ENCODE measurements around the gene HDAC4.

Gene HDAC4

DNA sequence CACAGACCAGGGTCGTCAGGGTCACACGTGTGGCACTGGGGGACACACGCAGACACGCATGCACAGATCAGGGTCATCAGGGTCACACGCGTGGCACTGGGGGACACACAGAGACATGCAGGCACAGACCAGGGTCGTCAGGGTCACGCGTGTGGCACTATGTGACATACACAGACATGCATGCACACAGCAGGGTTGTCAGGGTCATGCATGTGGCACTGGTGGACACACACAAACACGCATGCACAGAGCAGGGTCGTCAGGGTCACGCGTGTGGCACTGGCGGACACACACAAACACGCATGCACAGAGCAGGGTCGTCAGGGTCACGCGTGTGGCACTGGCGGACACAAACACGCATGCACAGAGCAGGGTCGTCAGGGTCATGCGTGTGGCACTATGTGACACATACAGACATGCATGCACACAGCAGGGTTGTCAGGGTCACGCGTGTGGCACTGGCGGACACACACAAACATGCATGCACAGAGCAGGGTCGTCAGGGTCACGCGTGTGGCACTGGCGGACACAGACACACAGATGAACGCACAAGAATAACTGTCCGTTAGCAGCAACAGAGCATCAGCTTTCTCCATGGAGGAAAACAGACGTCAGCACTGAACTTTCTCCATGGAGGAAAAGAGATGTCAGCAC, 34.9 kb downstream of the HDAC4 start:
- no peak for DNase-seq

DNA sequence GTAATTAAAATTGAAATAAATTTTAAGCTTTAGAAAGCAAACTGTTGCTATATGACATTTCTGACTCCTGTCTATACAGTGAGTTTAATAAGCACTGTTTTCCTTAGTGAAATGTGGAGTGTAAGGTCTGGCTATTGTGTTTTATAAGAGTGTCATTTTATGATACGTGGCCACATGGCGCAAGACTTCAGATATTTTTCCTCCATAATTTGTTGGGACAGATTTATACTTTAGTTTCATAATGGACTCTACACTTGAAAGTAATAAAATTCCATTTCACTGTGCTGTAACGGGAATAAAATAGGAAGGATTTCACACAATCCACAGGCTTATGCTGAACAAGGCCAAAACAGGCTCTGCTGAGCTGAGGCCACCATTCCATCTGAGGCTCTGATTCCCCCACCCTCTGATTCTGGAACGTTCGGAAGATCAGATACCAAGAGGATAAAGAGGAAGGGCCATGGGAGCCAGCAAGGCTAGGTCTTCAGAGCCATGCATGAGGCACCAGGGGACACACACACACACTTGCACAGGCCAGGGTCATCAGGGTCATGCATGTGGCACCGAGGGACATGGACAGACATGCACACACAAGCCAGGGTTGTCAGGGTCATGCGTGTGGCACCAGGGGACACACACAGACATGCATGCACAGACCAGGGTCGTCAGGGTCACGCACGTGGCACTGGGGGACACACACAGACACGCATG, 35.6 kb downstream of the HDAC4 start:
- DNase-seq: no peak

DNA sequence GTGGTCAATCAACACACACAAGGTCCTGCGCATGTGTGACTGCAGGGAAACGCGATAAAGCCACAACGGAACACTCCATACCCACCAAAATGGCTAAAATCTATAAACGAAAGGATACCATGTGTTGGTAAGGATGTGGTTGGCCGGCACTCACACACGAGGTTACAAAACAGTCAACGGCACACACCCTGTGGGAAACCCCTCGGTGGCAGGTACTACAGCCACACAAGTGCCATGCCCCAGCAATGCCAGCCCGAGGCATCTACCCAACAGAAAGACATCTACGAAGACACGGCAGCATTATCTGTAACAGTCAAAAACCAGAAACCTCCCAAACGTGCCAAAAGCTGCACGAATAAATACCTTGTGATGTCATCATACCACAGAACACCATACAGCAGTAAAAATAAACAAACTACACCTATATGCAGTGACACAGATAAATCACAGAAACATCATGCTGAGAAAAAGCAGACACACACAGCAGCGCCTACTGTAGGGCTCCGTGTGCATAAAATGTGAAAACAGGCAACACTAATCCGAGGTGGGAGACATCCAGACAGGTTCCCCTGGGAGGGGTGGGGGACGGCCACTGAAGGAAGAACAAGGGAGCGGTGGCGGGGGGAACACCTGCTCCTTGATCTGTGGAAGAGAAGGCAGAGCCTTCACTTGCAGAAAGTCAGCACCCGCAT, 36.7 kb downstream of the HDAC4 start:
- DNase-seq: peak; percentile 49 to 58

DNA sequence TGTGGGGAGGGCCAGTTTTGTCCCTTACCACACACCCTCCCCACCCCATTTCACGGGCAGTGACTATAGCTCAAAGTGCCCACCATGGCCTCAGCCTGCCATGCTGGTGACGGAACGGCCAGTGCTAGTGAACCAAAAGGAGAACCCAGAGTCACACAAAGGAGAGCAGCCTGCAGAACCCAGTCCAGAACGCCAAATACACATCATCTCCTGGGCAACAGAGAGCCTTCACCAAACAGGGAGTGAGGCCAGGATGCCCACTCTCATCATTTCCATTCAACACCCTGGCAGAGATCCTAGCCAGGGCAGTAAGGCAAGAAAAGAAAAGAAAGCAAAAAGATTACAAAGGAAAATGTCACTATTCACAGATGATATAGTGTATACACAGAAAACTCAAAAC, 38.3 kb downstream of the HDAC4 start:
- no peak for DNase-seq

DNA sequence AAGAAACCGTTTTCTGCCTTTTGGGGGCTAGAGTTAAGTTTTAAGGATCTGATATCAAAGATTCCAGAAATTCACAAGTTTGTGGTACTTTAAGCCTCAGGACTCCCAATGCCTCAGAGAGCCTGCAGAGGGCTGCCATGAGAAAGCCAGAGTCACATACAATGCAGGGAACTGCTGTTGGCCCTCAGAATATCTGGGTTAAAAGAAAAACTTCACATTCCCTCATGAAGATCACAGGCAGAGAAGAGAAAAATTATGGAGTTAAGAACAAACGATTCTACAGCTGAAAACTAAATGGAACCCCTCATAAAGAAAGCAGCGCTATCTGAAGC, 39.5 kb downstream of the HDAC4 start:
- DNase-seq: no peak

DNA sequence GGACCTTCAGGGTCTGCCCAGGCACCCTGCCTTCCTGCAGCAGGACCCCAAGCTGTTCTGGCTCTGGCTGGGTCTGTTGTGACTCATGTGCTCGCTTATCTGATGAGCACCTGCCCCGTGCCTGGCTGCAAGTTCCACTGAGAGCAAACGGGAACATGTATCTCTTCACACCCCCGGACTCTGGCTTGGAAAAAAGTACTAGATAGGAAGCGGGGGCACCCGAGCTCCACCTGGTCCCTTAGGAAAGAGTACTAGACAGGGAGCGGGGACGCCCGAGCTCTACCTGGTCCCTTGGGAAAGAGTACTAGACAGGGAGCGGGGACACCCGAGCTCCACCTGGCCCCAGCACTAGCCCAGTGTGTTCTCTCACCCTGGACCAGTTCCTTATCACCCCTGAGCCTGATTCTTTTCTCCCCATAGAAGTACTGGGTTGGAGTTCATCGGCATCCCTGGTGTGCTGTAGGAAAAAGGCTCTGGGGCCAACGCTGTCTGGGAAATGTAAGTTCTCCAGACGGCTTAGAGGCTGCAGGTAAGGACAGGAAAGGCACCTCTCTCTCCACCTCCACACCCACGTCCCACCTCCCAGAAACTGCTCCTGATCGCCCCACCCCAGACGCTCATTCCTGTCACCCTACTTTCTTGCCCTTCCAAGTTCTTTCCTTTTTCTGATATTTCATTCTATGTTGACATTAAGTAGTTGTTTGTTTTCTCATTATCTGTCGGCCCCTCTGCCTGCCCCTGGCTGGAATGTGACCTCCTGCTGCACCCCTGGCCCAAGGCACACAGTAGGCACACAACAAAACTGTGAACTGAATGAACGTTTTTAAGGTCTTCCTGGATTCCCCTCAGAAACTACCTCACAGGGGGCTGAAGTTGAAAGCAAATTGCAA, 40.2 kb downstream of the HDAC4 start:
- DNase-seq: no peak

DNA sequence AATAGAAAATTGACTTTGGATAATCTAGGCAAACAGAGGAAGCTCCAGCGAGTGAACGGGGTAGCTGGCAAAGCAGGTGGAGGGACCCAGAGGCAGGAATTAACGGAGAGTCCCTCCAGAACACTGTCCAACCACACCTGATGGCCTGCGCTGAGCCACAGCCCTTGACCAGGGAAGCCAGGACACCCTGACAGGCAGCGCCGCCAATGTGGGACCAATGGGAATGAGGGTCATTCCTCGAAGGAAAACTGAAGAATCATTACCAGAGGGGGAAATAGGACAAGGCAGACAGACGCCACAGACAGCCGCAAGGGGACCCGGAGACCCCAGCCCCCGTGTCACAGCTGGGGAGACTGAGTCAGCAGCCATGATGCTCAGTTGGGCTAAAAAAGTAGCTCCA, 40.8 kb downstream of the HDAC4 start:
- no peak for DNase-seq

DNA sequence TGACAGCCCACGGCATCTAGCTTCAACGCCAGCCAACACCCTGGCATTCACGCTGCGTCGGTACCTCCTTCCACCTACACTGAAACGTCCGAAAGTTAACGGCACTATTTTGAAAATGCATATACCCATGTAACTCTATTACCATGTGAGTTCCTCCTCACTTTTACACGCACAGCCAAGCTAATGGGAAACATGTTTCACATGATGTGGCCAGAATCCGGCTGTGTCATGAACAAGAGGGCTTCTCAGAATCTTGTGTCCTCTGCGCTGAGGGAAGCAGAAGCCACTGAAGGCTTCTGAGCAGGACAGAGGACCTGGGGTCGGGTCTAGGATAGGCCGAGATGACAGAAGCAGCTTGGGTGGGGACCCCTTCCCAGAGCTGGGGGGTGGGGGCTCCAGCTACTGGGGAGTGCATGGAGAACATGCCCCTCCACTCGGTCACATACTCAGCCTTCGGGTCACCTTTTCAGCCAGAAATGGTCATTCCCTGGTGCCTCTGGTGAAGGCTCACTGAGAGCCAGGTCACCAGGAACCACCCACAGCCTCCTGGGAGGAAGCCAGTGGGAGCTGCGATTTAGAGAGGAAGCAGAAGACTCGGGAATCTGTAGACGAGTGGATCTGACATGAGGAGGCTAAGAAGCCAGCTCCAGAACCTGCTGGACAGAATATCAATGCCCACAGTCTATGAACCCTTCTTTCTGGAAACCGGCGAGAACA, 41.5 kb downstream of the HDAC4 start:
- no peak for DNase-seq

DNA sequence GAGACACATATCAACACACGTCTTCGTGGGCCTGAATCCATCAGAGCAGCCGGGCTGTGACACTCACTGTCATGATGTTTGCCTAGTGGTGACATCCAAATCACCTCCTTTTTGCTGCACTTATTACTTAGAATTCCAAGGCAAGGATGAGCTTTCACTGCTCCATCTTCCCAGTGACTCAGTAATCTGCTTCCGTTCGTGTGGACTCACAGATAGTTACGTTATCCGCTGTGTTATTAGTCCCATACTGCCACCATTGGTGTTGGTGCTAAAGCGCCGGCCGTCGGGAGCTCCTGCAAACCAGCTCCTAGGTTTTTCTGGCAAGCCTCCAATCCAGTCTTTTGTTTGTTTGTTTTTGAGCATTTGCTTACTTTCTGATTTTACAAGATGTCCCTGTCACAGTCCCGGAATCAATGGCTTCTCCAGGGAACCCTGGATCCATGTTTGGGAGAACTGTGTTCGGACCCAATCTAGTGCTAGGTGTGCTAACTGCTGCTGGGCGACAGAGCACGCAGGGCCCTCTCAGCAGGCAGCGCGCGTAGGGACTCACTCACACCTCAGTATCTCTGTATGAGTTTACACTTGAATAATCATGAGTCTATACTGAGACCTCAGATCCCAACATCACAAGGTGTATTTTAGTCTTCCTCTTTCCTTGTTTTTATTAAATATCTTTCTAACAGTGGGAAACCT, 42.6 kb downstream of the HDAC4 start:
- DNase-seq: no peak

DNA sequence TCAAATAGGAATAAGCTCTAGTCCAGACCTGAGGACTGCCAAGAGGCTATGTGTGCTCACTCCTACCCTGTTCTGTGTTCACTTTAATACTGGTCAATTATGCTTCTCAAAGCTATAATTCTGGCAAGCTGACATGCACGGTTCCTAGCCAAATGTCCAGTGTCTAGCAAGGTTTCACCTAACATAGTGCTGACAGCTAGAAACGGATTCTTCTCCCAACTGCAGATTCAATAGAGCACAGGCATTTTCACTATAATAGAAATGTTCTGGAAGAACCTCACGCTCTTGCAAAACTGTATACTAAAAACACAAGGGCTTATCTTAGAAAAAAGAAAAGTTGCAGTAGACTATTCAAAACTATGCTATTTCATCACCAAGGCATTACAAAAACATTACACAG, 45.1 kb downstream of the HDAC4 start:
- no peak for DNase-seq

DNA sequence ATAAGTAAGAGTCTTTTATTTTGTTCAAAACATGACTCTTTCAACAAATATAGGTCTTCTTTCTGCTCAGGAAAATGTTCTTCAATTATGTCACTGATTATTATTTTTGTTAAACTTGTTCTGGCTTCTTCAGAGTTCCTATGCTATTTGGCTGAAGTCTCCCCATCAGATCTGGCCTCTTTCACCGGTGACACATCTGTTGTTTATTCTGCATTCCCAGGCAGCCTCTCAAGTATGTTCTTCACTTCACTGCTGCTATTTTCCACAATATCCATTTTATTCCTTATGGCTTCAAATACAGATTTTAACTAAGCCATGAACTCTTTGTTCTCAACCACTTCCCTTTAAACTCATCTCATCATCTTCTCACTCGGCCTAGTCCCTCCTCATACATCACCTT, 45.7 kb downstream of the HDAC4 start:
- no peak for DNase-seq

DNA sequence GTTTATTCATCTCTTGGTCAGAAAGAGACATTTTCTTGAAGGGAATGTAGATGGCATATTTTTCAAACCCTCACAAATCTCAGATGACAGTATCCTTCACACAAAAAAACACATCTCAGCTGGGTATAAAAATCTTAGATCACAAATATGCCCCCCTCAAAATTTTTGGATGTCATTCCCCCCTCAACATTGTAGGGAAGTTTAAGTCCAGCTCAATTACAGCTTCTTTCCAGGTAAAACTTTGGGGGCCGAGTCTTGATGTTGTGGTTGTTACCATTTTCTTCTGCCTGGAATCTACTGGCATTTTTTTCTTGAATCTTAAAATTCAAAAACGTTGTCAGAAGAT, 46.1 kb downstream of the HDAC4 start:
- DNase-seq: no peak

DNA sequence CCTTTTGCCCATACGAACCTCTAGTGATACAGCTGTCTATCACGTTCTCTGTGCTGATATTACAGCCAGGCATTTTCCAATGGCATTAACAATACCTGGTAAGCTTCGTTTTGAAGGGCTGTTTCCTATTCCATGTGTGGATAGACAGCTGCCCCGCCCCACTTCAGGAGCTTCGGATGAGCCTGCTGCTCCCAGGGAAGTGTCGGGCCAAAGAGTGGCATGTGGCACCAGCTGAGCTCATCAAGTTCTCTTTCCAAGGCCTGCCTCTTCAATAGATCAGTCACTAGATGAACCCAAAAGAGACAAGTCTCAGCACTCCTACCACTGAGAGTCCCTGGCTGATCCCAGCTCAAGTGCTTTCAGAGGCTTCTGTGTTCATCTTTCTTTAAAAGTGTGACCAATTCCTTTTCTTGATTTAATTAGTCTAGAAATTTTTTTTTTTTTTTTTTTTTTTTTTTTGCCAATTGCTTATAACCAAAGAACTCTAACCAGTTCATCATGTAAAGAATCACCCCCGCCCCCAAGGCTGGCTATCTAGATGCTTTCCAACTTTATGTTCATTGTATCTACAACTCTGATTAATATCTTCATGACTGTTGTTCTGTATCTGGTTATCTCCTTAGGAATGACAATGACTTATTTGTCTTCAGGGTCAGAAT, 46.6 kb downstream of the HDAC4 start:
- no peak for DNase-seq

DNA sequence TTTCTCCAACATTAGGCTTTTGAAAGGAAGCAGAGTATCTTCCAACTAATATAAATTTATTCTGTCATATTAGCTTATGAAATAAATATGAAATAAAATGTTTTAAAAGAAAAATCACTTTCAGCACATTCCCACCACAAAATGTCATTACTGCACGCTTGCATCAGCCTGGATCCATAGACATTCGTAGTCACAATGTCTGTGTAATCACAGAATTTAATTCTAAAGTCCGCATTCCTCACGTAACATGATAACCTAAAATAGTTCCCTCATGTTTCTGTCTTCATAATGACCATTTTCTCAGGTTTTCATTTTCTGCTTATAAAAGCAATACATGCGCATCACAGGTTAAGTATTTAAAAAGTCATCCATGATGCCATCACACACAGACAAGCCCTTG, 47.1 kb downstream of the HDAC4 start:
- DNase-seq: no peak

DNA sequence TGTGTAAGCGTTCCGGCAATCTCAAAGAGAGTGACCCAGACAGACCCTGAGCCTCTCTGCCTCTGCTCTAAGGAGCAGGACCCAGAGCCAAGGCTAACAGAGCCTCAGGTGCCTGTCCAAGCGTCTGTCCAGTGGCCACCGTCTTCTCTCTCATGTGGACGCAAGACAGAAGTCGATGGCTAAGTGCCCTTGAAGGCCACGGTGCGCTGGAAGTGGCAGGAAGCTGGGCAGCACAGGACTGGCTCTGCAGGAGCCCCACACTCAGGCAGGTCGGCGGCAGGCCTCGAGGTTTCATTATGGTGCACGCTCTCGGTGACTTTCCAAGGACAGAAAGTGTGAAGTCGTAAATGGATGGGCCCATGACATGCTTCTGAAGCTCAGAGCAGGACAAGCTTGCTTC, 49.1 kb downstream of the HDAC4 start:
- DNase-seq: no peak

DNA sequence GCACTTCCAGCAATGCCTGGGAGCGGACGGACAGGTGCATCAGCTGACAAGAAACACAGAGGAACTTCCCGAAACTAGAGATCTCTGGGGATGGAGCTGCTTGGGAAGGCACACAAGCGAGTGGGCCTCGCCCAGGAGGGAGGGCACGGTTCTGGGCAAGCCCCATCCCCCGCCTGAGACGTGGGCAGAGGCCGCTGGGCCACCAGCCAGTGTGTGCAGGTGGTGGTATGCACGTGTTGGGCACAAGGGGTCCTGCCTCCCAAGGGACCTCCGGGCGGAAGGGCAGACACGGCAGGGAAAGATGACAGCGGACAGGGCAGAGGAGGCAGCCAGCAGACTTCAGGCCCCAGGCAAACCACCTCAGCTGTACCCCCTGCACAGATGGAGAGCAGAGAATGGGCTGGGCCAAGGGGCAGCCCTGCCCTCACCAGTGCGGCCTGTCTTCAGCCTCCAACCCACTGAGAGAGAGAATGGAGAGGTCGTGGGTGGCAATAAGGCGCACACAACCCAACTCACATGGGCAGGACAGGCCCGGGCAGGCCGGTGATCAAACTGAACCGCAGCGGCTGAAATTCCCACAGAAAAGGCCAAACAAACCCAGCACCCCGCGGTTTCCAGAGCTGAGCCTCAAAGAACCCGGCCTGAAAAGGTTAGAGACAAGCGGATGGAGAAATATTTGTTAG, 51.2 kb downstream of the HDAC4 start:
- no peak for DNase-seq

DNA sequence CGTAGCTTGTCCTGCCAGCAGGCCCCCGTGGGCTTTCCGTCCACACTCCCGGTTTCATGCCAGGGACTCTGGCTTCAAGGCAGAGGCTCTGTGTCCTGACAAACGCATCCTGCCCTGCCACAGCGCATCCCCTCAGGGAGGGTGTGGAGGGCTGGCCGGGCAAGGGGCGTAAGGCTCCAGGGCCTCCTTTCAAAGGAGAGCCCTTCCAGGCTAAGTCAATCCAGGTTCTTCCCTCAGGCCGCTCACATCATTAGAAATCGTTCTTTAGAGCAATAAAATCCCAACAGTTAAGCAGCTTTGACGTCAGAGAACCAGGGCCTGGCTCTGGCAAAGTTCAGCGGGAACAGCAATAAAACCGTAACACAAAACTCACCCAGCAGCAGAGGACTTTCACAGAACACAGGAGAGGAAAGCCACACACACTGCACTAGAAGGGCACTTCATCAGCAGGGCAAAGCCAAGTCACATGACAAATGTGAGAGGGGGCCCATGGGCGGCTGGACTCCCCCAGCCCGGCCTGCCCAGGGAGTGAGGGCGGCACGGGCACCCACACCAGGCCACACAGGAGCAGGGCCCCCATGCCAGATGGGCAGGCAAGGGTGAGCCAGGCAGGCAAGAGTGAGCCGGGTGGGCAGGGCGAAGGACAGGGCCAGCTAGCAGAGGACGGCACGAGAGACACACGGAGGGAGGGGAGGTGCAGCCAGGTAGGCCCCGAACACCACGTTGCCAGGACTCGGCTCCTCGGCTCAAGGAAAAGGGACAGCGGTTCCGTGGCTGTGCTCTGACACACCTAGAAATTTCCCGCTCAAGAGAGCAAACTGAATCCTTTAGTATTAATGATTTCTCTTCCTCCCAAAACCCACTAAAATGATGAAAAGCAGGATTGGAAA, 52.0 kb downstream of the HDAC4 start:
- DNase-seq: no peak

DNA sequence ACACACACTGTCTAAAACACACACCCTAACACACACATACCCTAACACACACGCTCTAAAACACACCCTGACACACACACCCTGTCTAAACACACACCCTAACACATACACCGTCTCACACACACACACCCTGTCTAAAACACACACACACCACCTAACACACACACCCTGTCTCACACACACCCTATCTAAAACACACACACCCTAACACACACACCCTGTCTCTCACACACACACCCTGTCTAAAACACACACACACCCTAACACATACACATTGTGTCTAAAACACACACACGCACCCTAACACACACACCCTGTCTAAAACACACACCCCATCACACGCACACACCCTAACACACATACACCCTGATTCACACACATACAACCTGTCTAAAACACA, 54.1 kb downstream of the HDAC4 start:
- no peak for DNase-seq

DNA sequence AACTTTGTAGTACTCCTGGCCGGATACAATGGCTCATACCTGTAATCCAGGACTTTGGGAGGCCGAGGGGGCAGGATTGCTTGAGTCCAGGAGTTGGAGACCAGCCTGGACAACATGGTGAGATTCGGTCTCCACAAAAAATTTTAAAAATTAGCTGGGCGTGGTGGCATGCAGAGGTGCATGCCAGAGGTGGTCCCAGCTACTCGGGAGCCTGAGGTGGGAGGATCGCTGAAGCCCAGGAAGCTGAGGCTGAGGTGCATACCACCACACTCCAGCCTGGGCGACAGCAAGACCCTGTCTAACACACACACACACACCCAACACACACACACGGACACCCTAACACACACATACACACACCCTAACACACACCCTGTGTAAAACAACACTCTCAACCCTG, 55.6 kb downstream of the HDAC4 start:
- DNase-seq: no peak

DNA sequence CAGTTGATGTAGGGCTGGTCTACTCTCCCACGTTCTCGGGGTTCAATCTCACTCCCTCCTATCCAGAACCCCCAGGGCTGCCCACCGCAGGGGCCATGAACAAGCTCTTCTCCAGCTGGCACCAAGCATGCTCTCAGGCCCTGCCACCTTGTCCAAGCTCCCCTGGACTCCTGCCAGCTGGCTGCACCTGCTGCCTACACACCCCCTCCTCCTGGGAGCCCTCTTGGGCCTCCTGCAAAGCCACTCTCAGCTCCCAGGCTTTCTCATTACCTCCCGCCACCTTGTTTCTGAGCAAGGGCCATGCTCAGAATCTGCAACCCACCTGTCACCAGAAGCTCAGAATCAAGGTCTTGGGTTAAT, 56.0 kb downstream of the HDAC4 start:
- no peak for DNase-seq
